GM21737 (cell line): ENCODE results near the gene PEAK3.
"Not testable (repeated sequence)": the region's sequence is repeated elsewhere in the genome, so short reads cannot be mapped to it uniquely, and the experiment has no call there.

Experiments used
- ATAC-seq: cut with Tn5 transposase; IDR thresholded peaks from one replicate; pipeline ENCODE4 v1.9.1; 2021; ENCODE audit warnings: mild to moderate bottlenecking, moderate library complexity; ENCODE audit not compliant: unreplicated experiment

The PEAK3 gene

GRCh38 chr19:2289714-2290435 lies 7.9 kb upstream of the PEAK3 start:
- ATAC-seq: no peak

GRCh38 chr19:2288818-2289713 lies 7.1 kb upstream of the PEAK3 start:
- no peak for ATAC-seq

- ATAC-seq: no peak
Observed at GRCh38 chr19:2288338-2288817, 6.4 kb upstream of the PEAK3 start.

- no peak for ATAC-seq
Observed at GRCh38 chr19:2287585-2288337, 5.8 kb upstream of the PEAK3 start.

- no peak for ATAC-seq
Observed at GRCh38 chr19:2286402-2287140, 4.6 kb upstream of the PEAK3 start.

- no peak for ATAC-seq
Observed at GRCh38 chr19:2283835-2284507, 2.0 kb upstream of the PEAK3 start.

- no peak for ATAC-seq
Observed at GRCh38 chr19:2282862-2283237, 875 bp upstream of the PEAK3 start.

GRCh38 chr19:2281265-2282061 lies 512 bp downstream of the PEAK3 start:
- ATAC-seq: not testable (repeated sequence)

GRCh38 chr19:2280633-2281264 lies 1.2 kb downstream of the PEAK3 start:
- no peak for ATAC-seq

GRCh38 chr19:2278459-2279158 lies 3.4 kb downstream of the PEAK3 start:
- ATAC-seq: no peak

GRCh38 chr19:2277138-2277537 lies 4.8 kb downstream of the PEAK3 start:
- no peak for ATAC-seq

- ATAC-seq: no peak
Observed at GRCh38 chr19:2276429-2276986, 5.5 kb downstream of the PEAK3 start.

- no peak for ATAC-seq
Observed at GRCh38 chr19:2275588-2276428, 6.2 kb downstream of the PEAK3 start.

GRCh38 chr19:2274931-2275535 lies 6.9 kb downstream of the PEAK3 start:
- no peak for ATAC-seq

- no peak for ATAC-seq
Observed at GRCh38 chr19:2274185-2274711, 7.7 kb downstream of the PEAK3 start.
